Measurements from ENCODE around the gene NAB2. TPM values are rescaled to one million over a fixed set of nuclear protein-coding genes. Genes with fewer than 3 reads are reported as not detected.

Gene NAB2
- polyA plus RNA-seq, 1 donor (not counting 4 experiments of a cell fraction or from before 2014, with no cell fraction given): 22.0 TPM

- no peaks in the 10 kb centered on the region for H3K27me3 ChIP-seq (ENCODE audit: control insufficient read depth, extremely low read depth, insufficient read depth, low read length)
- dilution Hi-C loops (cut with MboI; ENCODE audit: extremely low pct_ligation_motif_present, low sequenced_read_pairs): no loop called here
- DNase-seq (ENCODE audit: low read depth, low spot score) (no peak), FAIRE-seq (no peak)
- H3K9me3 ChIP-seq (ENCODE audit: control insufficient read depth, low read depth, low read length): no peaks in the 10 kb centered on the region
- no peaks in the 10 kb centered on the region for H3K4me1 ChIP-seq (ENCODE audit: control insufficient read depth, extremely low read depth, insufficient read depth, low read length)
- H2AFZ ChIP-seq (ENCODE audit: control insufficient read depth, low read length): no peak overlapping the region
- no peak overlapping the region for H3K4me3 ChIP-seq (ENCODE audit: control insufficient read depth in 2 of 3, extremely low read depth in 1 of 3, insufficient read depth in 2 of 3, low read depth in 1 of 3, low read length in 3 of 3)
- no peak overlapping the region for H3K9ac ChIP-seq (ENCODE audit: control insufficient read depth, extremely low read depth, insufficient read depth, low read length)
- H3K4me2 ChIP-seq (ENCODE audit: control insufficient read depth, extremely low read depth, insufficient read depth, low read depth, low read length): no peak overlapping the region
- H3K27ac ChIP-seq (ENCODE audit: control insufficient read depth, insufficient read depth, low read length): no peak overlapping the region
- H3K79me2 ChIP-seq (ENCODE audit: control insufficient read depth, insufficient read depth, low read length): no peaks in the 10 kb centered on the region
- H3K36me3 ChIP-seq (ENCODE audit: control insufficient read depth in 2 of 2, extremely low read depth in 1 of 2, insufficient read depth in 2 of 2, low read length in 2 of 2): peaks cover 5 to 31% of the 10 kb centered on the region in 2 experiments
- no peak for TF ChIP-seq CTCF (optimal IDR thresholded peaks at IDR 0.05 in 1 of 3, IDR thresholded peaks at IDR 0.05 in 1 of 3, conservative IDR thresholded peaks at IDR 0.05 in 1 of 3; ENCODE audit: extremely low read depth in 1 of 3, insufficient read depth in 2 of 3, low read length in 3 of 3)
- H4K20me1 ChIP-seq (ENCODE audit: control insufficient read depth, extremely low read depth, insufficient read depth, low read length): no peaks in the 10 kb centered on the region
- no peaks in the 10 kb centered on the region for H3K9me1 ChIP-seq (ENCODE audit: control insufficient read depth, extremely low read depth, insufficient read depth, low read length)
Observed at GRCh38 chr12:57139796-57140649, 51.1 kb downstream of the NAB2 start.

- H3K4me2 ChIP-seq (ENCODE audit: control insufficient read depth, extremely low read depth, insufficient read depth, low read depth, low read length): no peak overlapping the region
- H3K9ac ChIP-seq (ENCODE audit: control insufficient read depth, extremely low read depth, insufficient read depth, low read length): no peak overlapping the region
- no peaks in the 10 kb centered on the region for H3K9me1 ChIP-seq (ENCODE audit: control insufficient read depth, extremely low read depth, insufficient read depth, low read length)
- H3K4me1 ChIP-seq (ENCODE audit: control insufficient read depth, extremely low read depth, insufficient read depth, low read length): no peaks in the 10 kb centered on the region
- H2AFZ ChIP-seq (ENCODE audit: control insufficient read depth, low read length): no peak overlapping the region
- no peak overlapping the region for H3K27ac ChIP-seq (ENCODE audit: control insufficient read depth, insufficient read depth, low read length)
- H3K4me3 ChIP-seq (ENCODE audit: control insufficient read depth in 2 of 3, extremely low read depth in 1 of 3, insufficient read depth in 2 of 3, low read depth in 1 of 3, low read length in 3 of 3): no peak overlapping the region
- TF ChIP-seq CTCF (optimal IDR thresholded peaks at IDR 0.05 in 1 of 3, IDR thresholded peaks at IDR 0.05 in 1 of 3, conservative IDR thresholded peaks at IDR 0.05 in 1 of 3; ENCODE audit: extremely low read depth in 1 of 3, insufficient read depth in 2 of 3, low read length in 3 of 3) (no peak), EZH2 (IDR thresholded peaks at IDR 0.05; ENCODE audit: low read length) (no peak)
- H4K20me1 ChIP-seq (ENCODE audit: control insufficient read depth, extremely low read depth, insufficient read depth, low read length): no peaks in the 10 kb centered on the region
- DNase-seq (ENCODE audit: low read depth, low spot score) (no peak), FAIRE-seq (no peak)
- no peaks in the 10 kb centered on the region for H3K79me2 ChIP-seq (ENCODE audit: control insufficient read depth, insufficient read depth, low read length)
- no peaks in the 10 kb centered on the region for H3K9me3 ChIP-seq (ENCODE audit: control insufficient read depth, low read depth, low read length)
- dilution Hi-C loops (cut with MboI; ENCODE audit: extremely low pct_ligation_motif_present, low sequenced_read_pairs): no loop called here
- H3K27me3 ChIP-seq (ENCODE audit: control insufficient read depth, extremely low read depth, insufficient read depth, low read length): no peaks in the 10 kb centered on the region
- peaks cover 2 to 33% of the 10 kb centered on the region in 2 experiments for H3K36me3 ChIP-seq (ENCODE audit: control insufficient read depth in 2 of 2, extremely low read depth in 1 of 2, insufficient read depth in 2 of 2, low read length in 2 of 2)
Observed at GRCh38 chr12:57141249-57141648, 52.3 kb downstream of the NAB2 start.

All from keratinocyte (primary cell).